ENCODE results near the gene ARHGEF40.

GRCh38 chr14:21086908-21087293 is 16.8 kb downstream of the ARHGEF40 start:
- TF ChIP-seq CTCF (conservative IDR thresholded peaks at IDR 0.05; ENCODE audit: low read depth, low read length) (no peak), EZH2 (IDR thresholded peaks at IDR 0.05; ENCODE audit: low read length, unreplicated experiment) (no peak), EZH2phosphoT487 (IDR thresholded peaks at IDR 0.05; ENCODE audit: borderline replicate concordance, low read length) (no peak)
